HepG2 (cell line): ENCODE measurements around the gene ARHGAP26. TPM values are rescaled to one million over a fixed set of nuclear protein-coding genes. Genes with fewer than 3 reads are reported as not detected.

Source experiments
- ATAC-seq: fragments of 200-7000 bp; cut with Tn5 transposase; 3 replicates; pipeline ENCODE4 v1.9.1; 2020; ENCODE audit warnings: mild to moderate bottlenecking, moderate library complexity
- BruUV-seq: library from RNA; stranded (reverse); fragments of 400-500 nt; replicated peaks from 2 replicates; lab custom pipeline; 2021; lab: Mats Ljungman, UMichigan
- CTCF ChIA-PET: fragments of 300-600 bp; formaldehyde crosslinking; extraction: SDS; loops from one replicate; lab custom pipeline; 2021; ENCODE audit warnings: low total read pairs, inconsistent platforms, low intra/inter-chr PET ratio; lab: Yijun Ruan, JAX
- POLR2A ChIA-PET: fragments of 350-600 bp; sonication (Branson Sonifier 250); formaldehyde crosslinking; loops from one replicate; lab custom pipeline; 2020; ENCODE audit warnings: antibody characterized with exemption, inconsistent platforms; lab: Yijun Ruan, JAX
- DNase-seq: peaks from one replicate; pipeline ENCODE4 v3.0.0-alpha.2; 2015; ENCODE audit warnings: low spot score
- FAIRE-seq: peaks from 3 replicates; lab custom pipeline; 2011; peaks lifted over from hg19 to GRCh38; lab: Jason Lieb, UNC
- H2AFZ ChIP-seq: one replicate; pipeline ENCODE4 v1.6.1; 2011; ENCODE audit warnings: low read length, inconsistent platforms
- H3K27ac ChIP-seq: fragments of 300-600 bp; 3 replicates; pipeline ENCODE4 v1.8.0; 2011; ENCODE audit warnings: mixed run types, mild to moderate bottlenecking, mixed read lengths, low read length, inconsistent platforms; ENCODE audit not compliant: insufficient read depth; ENCODE audit errors: extremely low read length
- H3K27me3 ChIP-seq, 2 experiments: fragments of 200-600 bp in 1 of 2; 2 replicates in 1 of 2; 3 replicates in 1 of 2; pipeline versions ENCODE4 v1.6.0 to v1.8.0; 2011; ENCODE audit warnings: low read length in 2 of 2, mild to moderate bottlenecking in 2 of 2, moderate library complexity in 2 of 2, inconsistent platforms in 1 of 2; ENCODE audit not compliant: insufficient read depth in 2 of 2, control insufficient read depth in 1 of 2
- H3K36me3 ChIP-seq, 2 experiments: fragments of 200-600 bp in 1 of 2; replicated peaks in 1 of 2; 2 replicates in 1 of 2; 3 replicates in 1 of 2; pipeline versions ENCODE4 v1.5.1 to v1.8.0; 2011; ENCODE audit warnings: low read length in 2 of 2, inconsistent platforms in 1 of 2; ENCODE audit not compliant: insufficient read depth in 2 of 2, control insufficient read depth in 1 of 2
- H3K4me1 ChIP-seq: 2 replicates; pipeline ENCODE4 v1.5.1; 2012; ENCODE audit warnings: low read length, inconsistent platforms; ENCODE audit not compliant: insufficient read depth
- H3K4me2 ChIP-seq: 2 replicates; pipeline ENCODE4 v1.6.0; 2011; ENCODE audit warnings: low read depth, low read length, inconsistent platforms
- H3K4me3 ChIP-seq, 3 experiments: fragments of 200-600 bp in 1 of 3; sonication (generic), shearing (Covaris generic) in 1 of 3; replicated peaks in 1 of 3; 2 replicates each; pipeline ENCODE4 v1.5.1; 2011 to 2016; ENCODE audit warnings: low read length in 3 of 3, inconsistent platforms in 2 of 3, low read depth in 2 of 3, mild to moderate bottlenecking in 2 of 3, control low read depth in 1 of 3, mixed read lengths in 1 of 3; ENCODE audit not compliant: insufficient read depth in 1 of 3
- H3K79me2 ChIP-seq: one replicate; pipeline ENCODE4 v1.6.1; 2011; ENCODE audit warnings: low read length, inconsistent platforms; ENCODE audit not compliant: insufficient read depth
- H3K9ac ChIP-seq: 2 replicates; pipeline ENCODE4 v1.6.0; 2011; ENCODE audit warnings: mild to moderate bottlenecking, low read depth, low read length, inconsistent platforms; ENCODE audit not compliant: insufficient read depth
- H3K9me3 ChIP-seq: 2 replicates; pipeline ENCODE4 v1.5.1; 2012; ENCODE audit warnings: mild to moderate bottlenecking, low read length
- H4K20me1 ChIP-seq: 2 replicates; pipeline ENCODE4 v1.6.0; 2011; ENCODE audit warnings: inconsistent platforms, mild to moderate bottlenecking, low read length, moderate library complexity; ENCODE audit not compliant: insufficient read depth
- GABPB1 ChIP-seq: IDR thresholded peaks from 2 replicates; pipeline ENCODE4 v1.6.1; 2016; ENCODE audit warnings: mild to moderate bottlenecking, missing genetic modification reagents, moderate library complexity, missing compliant biosample characterization
- KLF11 ChIP-seq: IDR thresholded peaks from 2 replicates; pipeline ENCODE4 v1.6.1; 2016; ENCODE audit warnings: missing compliant biosample characterization
- KMT2B ChIP-seq: IDR thresholded peaks from 2 replicates; pipeline ENCODE4 v1.6.1; 2016; ENCODE audit warnings: missing genetic modification reagents, missing compliant biosample characterization
- NFE2L2 ChIP-seq: fragments of 150-350 bp; IDR thresholded peaks from 2 replicates; pipeline ENCODE4 v1.6.1; 2014; ENCODE audit warnings: low read length
- RXRA ChIP-seq: sonication (generic); formaldehyde crosslinking; IDR thresholded peaks from 2 replicates; pipeline ENCODE4 v1.5.1; 2020; ENCODE audit warnings: missing genetic modification reagents
- SYNCRIP ChIP-seq: fragments of 200-400 bp; formaldehyde crosslinking; IDR thresholded peaks from 2 replicates; pipeline ENCODE4 v1.6.1; 2018; ENCODE audit warnings: mild to moderate bottlenecking, low read depth, low read length; ENCODE audit not compliant: insufficient read depth
- ZKSCAN5 ChIP-seq: sonication (generic); formaldehyde crosslinking; IDR thresholded peaks from 2 replicates; pipeline ENCODE4 v1.5.1; 2020; ENCODE audit warnings: mild to moderate bottlenecking, missing genetic modification reagents
- ZNF18 ChIP-seq: sonication (generic); formaldehyde crosslinking; IDR thresholded peaks from 2 replicates; pipeline ENCODE4 v1.8.0; 2022; ENCODE audit warnings: mild to moderate bottlenecking, missing genetic modification reagents; ENCODE audit not compliant: insufficient replicate concordance
- ZNF180 ChIP-seq: sonication (generic); formaldehyde crosslinking; IDR thresholded peaks from 2 replicates; pipeline ENCODE4 v1.4.0; 2020; ENCODE audit warnings: low read depth, missing genetic modification reagents, borderline replicate concordance
- ZNF674 ChIP-seq: sonication (generic); formaldehyde crosslinking; IDR thresholded peaks from 2 replicates; pipeline ENCODE4 v1.5.0; 2020; ENCODE audit warnings: low read depth, mild to moderate bottlenecking, missing genetic modification reagents
- WGBS: methylation state at CpG from one replicate; pipeline ENCODE4 v1.1.6; 2017; ENCODE audit warnings: low lambda C conversion rate; 5-methylcytosine and 5-hydroxymethylcytosine counted together
- in situ Hi-C: cut with HindIII; loops from 2 replicates; pipeline ENCODE4 v1.10.0; 2017; ENCODE audit warnings: low pct_unique_long_range_greater_than_20kb; ENCODE audit not compliant: extremely low pct_ligation_motif_present
- intact Hi-C: fragments of 100-400 bp; cut with micrococcal nuclease; formaldehyde crosslinking; loops from one replicate; pipeline ENCODE4 v1.10.0; 2022; ENCODE audit not compliant: unreplicated experiment
- polyA plus RNA-seq, 8 experiments: library from polyadenylated mRNA; depleted of rRNA in 3 of 8; stranded (reverse) in 7 of 8; unstranded in 1 of 8; fragments of >200 nt; fragmentation: Illumina TruSeq in 4 of 8; extraction: Trizol in 4 of 8; gene quantifications; 2 replicates each; pipeline versions ENCODE4 v1.2.1 to v1.2.3, GENCODE V29; 2011 to 2016; ENCODE audit warnings: low read depth in 4 of 8, missing spikeins in 1 of 8, mixed read lengths in 1 of 8; ENCODE audit not compliant: insufficient read depth in 1 of 8
- total RNA-seq, 5 experiments: library from RNA; depleted of rRNA; stranded (reverse); fragments of >200 nt; fragmentation: Illumina TruSeq; extraction: Trizol; gene quantifications; 2 replicates each; pipeline ENCODE4 v1.2.3, GENCODE V29; 2016; ENCODE audit warnings: low read depth in 1 of 5
- TF ChIP-seq, protein P1 (sequence below), 2 experiments: sonication (generic) in 1 of 2; formaldehyde crosslinking in 1 of 2; IDR thresholded peaks; 2 replicates each; pipeline versions ENCODE4 v1.6.1 to v1.9.0; 2014 to 2022; ENCODE audit warnings: antibody characterized with exemption in 1 of 2, borderline replicate concordance in 1 of 2, inconsistent platforms in 1 of 2, low read depth in 1 of 2, missing genetic modification reagents in 1 of 2
- TF ChIP-seq, protein P2 (sequence below): sonication (generic); formaldehyde crosslinking; conservative IDR thresholded peaks from 2 replicates; pipeline ENCODE4 v1.4.0; 2020; ENCODE audit warnings: missing genetic modification reagents

ARHGAP26 gene
- total and polyA plus RNA-seq, 2 of the 13 experiments (the other 11 are each of a cell fraction or from before 2014, with no cell fraction given) = 9.6 to 18.2 TPM

GRCh38 chr5:143176048-143176447, 405.9 kb downstream of the ARHGAP26 start (continued):
- TF ChIP-seq, protein P1, sequence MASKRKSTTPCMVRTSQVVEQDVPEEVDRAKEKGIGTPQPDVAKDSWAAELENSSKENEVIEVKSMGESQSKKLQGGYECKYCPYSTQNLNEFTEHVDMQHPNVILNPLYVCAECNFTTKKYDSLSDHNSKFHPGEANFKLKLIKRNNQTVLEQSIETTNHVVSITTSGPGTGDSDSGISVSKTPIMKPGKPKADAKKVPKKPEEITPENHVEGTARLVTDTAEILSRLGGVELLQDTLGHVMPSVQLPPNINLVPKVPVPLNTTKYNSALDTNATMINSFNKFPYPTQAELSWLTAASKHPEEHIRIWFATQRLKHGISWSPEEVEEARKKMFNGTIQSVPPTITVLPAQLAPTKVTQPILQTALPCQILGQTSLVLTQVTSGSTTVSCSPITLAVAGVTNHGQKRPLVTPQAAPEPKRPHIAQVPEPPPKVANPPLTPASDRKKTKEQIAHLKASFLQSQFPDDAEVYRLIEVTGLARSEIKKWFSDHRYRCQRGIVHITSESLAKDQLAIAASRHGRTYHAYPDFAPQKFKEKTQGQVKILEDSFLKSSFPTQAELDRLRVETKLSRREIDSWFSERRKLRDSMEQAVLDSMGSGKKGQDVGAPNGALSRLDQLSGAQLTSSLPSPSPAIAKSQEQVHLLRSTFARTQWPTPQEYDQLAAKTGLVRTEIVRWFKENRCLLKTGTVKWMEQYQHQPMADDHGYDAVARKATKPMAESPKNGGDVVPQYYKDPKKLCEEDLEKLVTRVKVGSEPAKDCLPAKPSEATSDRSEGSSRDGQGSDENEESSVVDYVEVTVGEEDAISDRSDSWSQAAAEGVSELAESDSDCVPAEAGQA (IDR thresholded peaks at IDR 0.05; ENCODE audit: low read depth) = no peak
- TF ChIP-seq, protein P1 (CRISPR knock-in tag; IDR thresholded peaks at IDR 0.05; ENCODE audit: borderline replicate concordance) = no peak
- no peak for TF ChIP-seq GABPB1 (CRISPR knock-in tag)
- TF ChIP-seq, all 625 proteins: peak for 0

GRCh38 chr5:143177263-143177983, 407.2 kb downstream of the ARHGAP26 start:
- H3K79me2 ChIP-seq = no peaks in the 10 kb centered on the region
- no peak overlapping the region for H3K4me2 ChIP-seq
- no TSS peak for BruUV-seq
- FAIRE-seq = no peak
- H3K4me1 ChIP-seq = peaks cover 48% of the 10 kb centered on the region
- no peaks in the 10 kb centered on the region for H3K9me3 ChIP-seq
- H4K20me1 ChIP-seq = no peaks in the 10 kb centered on the region
- H3K4me3 ChIP-seq = no peak overlapping the region
- intact Hi-C loops = no loop called here
- DNase-seq = no peak
- H3K36me3 ChIP-seq = peaks cover 3 to 4% of the 10 kb centered on the region in 2 experiments; a peak in 2 of 5 replicates
- no peaks in the 10 kb centered on the region for H3K27me3 ChIP-seq
- H3K27ac ChIP-seq = no peak overlapping the region
- ChIA-PET CTCF (no interaction called here), POLR2A (interaction anchor here (0.7 kb wide), 1 partner anchor 57 kb away, joined by 4 read pairs; no protein-coding TSS in a partner anchor)
- in situ Hi-C loops = no loop called here
- no peak overlapping the region for H2AFZ ChIP-seq
- H3K9ac ChIP-seq = no peak overlapping the region
- no peak for ATAC-seq
- 96% methylated on average over 9 of the region's 9 CpGs for whole genome bisulfite sequencing
- TF ChIP-seq ZNF674 (CRISPR knock-in tag) (no peak), NFE2L2 (no peak), ZNF180 (CRISPR knock-in tag) (no peak), RXRA (no peak), SYNCRIP (no peak), KLF11 (CRISPR knock-in tag) (no peak), ZNF18 (no peak), ZKSCAN5 (CRISPR knock-in tag) (no peak), KMT2B (CRISPR knock-in tag) (no peak)
- TF ChIP-seq, protein P2, sequence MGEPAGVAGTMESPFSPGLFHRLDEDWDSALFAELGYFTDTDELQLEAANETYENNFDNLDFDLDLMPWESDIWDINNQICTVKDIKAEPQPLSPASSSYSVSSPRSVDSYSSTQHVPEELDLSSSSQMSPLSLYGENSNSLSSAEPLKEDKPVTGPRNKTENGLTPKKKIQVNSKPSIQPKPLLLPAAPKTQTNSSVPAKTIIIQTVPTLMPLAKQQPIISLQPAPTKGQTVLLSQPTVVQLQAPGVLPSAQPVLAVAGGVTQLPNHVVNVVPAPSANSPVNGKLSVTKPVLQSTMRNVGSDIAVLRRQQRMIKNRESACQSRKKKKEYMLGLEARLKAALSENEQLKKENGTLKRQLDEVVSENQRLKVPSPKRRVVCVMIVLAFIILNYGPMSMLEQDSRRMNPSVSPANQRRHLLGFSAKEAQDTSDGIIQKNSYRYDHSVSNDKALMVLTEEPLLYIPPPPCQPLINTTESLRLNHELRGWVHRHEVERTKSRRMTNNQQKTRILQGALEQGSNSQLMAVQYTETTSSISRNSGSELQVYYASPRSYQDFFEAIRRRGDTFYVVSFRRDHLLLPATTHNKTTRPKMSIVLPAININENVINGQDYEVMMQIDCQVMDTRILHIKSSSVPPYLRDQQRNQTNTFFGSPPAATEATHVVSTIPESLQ = no peak
